IPS-11a (cell line): ENCODE results near the gene TAMALIN.

Source experiments
- H3K4me3 ChIP-seq: one replicate; pipeline ENCODE4 v1.5.1; 2013; ENCODE audit warnings: low read depth, low read length, control low read depth

TAMALIN gene

DNA sequence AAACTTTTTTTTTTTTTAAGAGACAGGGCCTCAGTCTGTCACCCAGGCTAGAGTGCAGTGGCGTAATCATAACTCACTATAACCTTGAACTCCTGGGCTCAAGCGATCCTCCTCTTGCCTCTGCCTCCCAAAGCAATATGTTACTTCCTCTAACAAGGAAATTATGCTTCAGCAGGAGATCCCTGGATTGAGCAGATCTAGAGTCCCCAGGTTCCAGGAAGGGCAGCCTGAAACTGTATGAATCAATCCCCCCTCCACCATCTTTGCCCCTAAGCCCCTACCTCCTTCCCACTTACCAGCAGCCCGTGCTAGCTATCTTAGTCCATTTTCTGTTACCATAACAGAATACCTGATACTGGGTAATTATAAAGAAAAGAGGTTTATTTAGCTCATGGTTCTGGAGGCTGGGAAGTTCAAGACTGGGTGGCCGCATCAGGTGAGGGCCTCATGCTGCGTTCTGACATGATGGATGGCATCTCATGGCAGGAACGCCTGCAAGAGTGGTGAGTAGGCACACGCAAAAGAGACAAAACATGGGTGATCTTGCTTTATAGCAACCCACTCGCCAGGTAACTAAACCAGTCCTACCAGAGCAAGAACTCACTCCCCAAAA is 5.0 kb downstream of the TAMALIN start:
- no peak overlapping the region for H3K4me3 ChIP-seq

DNA sequence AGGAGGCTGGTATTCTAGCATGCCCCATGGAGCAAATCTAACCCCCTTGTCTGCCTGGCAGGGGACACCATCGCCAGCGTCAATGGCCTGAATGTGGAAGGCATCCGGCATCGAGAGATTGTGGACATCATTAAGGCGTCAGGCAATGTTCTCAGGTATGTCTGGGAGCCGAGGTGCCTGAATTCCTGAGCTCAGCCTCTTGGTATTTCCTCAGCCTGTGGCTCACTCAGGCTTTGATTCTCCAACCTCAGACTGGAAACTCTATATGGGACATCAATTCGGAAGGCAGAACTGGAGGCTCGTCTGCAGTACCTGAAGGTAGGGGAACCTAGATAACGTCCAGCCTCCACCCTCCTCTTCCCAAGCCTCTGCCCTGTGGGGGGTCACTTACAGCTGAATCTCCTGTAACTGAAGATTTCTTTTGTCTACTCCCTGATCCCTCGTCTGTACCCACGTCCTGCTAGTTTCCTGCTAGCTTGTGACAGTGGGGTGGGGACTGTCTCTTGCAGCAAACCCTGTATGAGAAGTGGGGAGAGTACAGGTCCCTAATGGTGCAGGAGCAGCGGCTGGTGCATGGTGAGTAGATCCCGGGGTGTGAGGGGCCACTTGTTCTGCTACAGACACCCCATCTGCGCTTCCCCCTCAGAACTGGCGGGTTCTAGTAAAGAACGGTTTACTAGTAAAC is 7.0 kb downstream of the TAMALIN start:
- no peak overlapping the region for H3K4me3 ChIP-seq

DNA sequence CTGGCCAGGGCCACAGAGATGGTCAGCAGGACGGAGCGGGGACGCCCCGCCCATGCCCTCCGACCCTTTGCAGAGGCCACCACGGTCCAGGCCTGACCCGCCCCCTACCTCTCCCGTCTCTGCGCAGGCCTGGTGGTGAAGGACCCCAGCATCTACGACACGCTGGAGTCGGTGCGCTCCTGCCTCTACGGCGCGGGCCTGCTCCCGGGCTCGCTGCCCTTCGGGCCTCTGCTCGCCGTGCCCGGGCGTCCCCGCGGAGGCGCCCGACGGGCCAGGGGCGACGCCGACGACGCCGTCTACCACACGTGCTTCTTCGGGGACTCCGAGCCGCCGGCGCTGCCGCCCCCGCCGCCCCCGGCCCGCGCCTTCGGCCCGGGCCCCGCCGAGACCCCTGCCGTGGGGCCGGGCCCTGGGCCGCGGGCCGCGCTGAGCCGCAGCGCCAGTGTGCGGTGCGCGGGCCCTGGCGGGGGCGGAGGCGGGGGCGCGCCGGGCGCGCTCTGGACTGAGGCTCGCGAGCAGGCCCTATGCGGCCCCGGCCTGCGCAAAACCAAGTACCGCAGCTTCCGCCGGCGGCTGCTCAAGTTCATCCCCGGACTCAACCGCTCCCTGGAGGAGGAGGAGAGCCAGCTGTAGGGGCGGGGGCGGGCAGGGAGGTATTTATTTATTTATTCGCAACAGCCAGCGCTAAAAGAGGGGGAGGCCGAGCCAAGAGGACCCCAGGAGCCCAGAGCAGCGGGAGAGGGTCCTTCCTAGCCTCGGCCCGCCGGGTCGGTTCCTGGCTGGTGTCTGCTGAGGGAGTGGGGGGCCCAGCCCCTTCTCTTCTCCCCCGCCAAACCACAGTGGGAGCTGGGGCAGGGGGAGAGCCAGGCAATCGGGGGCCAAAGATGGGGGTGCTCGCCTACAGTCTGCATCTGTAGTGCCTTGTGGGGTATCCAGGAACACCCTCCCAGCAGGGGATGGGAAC is 8.1 kb downstream of the TAMALIN start:
- no peak overlapping the region for H3K4me3 ChIP-seq

DNA sequence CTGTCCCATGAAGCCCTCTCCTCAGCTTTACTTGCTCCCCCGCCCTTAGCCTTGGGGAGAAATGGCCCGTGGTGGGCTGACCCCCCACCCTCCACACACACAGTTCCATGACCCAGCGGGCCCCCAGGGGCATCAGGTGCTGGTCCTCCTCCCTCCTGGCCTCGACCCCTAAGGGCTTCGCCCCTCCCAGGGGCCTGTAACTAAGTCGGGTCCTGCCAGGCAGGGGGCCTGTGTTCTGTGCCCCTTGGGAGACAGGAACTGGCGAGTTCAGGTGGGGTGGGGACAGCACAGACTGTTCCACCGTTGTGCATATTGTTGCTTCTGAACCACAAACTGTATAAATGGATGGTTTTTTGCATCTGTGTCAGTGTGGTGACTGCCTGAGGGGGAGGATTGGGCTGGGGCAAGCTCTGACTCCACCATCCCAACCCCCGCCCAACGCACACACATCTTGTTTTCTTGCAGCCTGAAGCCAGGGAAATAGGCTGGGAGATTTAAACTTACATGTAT is 8.8 kb downstream of the TAMALIN start:
- H3K4me3 ChIP-seq = no peak overlapping the region

DNA sequence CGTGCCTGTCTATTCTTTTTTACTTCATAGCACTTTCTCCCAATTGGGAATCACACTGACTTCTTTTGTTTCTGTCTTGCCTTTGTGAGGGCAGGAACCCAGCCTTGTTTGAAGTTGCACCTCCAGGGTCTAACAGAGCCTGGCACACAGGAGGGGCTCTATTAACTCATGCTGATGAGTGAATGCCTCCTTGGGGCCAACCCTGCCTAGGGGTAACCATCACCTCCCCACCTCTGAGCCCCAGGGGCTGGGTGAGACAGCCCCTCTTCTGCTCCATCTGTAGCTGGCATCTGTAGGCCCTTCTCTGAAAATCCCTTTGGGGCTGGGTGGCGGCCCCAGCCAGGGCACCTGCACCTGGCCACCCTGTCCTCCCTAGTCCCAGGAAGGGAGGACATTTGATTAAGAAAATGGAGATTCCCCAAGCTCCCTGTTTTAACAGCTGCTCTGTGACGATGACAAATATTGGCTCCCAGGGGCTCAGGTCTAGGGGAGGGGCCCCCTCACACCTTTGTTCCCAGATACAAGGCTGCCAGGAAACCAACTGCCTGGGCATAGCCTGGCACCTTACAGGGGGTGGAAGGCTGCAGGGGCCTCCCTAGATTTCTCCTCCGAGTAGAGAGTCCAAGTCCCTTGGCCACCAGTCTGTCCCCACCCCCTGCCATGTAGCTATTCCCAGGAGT is 11.8 kb downstream of the TAMALIN start:
- no peak overlapping the region for H3K4me3 ChIP-seq

DNA sequence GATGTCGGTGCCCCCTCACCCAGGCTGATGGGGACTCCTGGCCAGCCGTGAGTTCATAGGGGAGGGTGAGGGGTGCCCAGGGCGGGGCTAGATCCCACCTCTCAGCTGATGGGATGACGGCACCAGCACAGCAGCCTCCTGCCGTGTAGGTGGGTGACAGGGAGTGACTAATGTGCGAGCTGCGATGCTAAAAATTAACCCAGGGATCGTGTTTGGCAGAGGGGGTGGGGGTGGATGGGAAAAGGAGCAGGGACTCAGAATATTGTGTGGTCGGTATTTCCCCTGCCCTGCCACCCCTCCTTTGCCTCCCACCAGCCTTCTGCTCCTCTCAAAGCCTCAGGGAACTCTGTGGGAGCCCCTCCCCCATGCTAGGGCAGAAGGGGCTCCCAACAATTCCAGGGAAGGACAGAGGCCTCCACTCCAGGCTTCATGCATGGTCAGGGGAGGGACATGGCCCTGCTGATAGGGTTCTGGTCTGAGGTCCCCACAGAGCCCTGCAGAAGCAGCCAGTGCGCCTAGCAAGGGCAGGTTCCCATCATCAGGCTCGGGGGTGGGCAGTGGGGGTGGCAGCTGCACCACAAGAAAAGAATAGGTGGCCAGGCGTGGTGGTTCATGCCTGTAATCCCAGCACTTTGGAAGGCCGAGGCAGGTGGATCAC is 12.5 kb downstream of the TAMALIN start:
- H3K4me3 ChIP-seq = no peak overlapping the region

DNA sequence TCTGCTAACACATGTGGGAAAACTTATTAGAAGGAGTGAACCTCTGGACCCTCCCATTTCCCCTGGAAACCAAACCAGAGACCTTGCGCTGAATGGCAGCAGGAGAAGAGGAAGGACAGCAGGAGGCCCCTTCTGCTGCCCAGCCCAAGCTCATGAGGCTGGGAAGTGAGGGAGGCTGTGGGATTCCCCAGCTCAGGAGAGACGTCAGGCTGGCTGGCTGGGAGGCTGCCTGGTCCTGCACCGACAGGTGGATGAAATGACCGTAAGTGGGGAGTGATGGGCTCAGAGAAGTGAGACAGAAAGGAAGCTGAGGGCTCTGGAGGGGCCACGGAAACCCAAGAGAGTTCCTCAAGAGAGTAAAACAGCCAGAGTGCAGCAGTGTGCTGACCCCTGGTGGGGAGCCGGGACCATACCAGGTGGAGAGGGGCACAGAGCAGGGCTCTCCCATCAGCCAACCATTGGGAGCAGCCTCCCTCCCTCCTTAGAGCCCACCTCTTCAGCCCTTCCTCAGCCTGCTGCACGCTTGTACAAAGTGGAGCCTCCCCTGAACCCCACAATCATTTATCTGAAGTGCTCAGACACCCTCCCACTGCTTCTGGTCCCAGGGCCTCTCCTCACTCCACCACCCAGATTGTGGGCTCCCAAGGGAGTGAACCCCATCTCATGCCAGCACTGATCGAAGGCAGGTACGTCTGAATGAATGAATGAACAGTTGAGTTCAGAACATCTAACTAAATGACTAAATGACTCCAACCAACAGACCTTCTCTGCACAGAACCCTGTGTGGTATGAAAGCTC is 14.0 kb downstream of the TAMALIN start:
- no peak overlapping the region for H3K4me3 ChIP-seq

DNA sequence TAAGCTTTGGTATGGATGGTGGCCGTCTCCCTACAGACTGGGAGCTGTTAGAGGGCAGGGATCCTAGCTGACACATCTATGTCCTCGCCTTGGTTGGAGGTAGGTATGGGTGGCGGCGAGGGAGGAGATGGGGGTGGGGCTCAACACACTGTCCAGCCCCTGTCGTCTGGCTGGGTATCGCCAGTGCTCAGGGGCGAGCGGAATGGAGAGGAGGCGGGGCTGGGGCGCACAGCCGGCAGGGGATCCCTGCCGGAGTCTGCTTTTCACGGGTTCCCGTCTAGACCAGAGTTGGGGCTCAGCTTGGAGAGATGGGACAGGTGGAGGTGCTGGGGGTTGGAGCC is 16.1 kb downstream of the TAMALIN start:
- H3K4me3 ChIP-seq = peak overlapping the region; percentile 42

DNA sequence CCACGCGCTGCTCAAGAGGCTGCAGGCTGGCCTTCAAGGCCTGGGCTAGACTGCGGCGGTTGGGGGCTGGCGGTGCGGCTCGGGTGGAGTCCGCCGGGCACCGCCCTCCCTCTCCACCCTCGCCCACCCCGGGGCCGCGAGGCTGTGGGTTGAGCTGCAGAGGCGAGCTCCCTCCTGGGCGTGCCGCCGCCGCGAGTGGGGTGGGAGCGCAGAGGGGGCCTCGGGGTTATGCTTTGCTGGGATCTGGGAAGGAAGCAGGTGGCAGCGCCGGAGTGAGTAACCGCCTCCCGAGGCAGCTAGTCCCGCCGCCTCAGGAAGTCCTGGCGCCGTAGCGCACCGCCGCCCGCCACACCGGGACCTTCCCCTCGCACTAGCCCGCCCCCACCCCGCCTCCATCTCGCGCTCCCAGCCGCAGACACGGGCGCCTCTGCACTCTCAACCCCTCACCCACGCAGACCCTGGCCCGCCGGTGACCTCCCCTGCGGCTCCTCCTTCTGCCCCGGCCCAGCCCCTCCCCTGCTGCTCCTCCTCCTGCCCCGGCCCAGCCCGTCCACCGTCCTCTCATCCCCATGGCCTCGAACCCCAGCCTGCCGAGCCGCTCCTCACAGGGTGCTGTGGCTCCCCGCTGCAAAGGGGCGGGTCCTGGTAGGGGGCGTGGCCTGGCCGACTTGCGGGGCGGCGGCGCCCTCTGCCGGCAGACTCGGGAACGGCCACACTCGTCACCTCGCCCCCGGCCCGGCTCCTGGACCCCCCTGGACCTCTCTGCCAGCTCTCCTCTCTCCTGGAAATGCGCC is 16.6 kb downstream of the TAMALIN start:
- peak overlapping the region; percentile 42 for H3K4me3 ChIP-seq

DNA sequence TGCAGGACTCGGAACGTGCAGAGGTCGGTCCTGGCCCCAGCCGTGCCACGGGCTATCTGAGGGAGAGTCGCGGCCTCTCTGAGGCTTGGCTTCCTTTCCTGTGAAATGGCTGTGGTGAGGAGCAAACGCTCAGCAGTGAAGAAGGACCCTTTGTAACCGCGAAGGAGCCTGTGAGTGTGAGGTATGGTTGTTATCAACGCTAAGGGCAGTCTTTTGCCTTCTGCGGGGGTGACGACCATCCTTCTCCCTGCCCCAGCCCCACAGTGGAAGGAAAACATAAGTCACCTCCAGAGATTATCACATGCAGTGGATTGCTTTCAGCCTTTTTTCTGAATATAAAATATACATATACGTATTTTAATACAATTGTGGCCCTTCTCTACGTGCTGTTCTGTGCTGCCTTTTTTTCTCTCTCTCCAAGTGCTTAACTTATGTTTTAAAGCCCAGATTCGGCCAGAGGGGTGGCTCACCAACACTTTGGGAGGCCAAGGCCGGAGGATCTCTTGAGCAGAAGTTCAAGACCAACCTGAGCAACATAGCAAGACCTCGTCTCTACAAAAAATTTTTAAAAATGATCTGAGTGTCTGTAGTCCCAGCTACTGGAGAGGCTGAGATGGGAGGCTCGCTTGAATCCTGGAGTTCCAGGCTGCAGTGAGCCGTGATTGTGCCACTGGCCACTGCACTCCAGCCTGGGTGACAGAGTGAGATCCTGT is 17.4 kb downstream of the TAMALIN start:
- no peak overlapping the region for H3K4me3 ChIP-seq

DNA sequence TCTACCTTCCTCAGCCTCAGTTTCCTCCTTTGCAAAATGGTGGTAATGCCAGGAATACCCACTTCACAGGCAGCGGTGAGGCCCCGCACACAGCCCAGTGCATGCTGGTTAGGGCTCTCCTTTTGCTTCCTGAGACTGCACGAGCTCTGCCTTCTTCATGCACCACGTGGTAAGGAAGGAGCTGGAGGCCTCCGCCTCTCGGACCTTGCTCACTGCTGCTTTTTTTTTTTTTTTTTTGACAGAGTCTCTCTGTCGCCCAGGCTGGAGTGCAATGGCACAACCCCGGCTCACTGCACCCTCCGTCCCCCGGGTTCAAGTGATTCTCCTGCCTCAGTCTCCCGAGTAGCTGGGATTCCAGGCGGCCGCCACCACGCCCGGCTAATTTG is 18.1 kb downstream of the TAMALIN start:
- no peak overlapping the region for H3K4me3 ChIP-seq

DNA sequence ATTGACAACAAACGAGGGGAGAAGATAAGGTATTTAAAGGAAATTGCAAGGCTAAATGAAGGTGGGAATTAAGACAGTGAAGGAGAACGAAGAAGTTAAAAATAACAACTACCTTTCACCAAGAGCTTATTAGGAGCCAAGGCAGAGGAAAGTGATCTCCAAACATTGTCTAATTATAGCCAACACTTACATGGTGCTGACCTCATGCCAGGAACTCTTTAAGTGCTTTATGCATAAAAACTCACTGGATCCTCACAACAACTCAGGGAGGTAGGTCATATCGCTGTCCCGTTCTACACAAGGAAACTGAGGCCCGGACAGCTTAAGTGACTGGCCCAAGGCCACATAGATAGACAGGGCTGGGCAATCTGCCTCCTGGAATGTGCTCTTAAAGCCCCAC is 19.5 kb downstream of the TAMALIN start:
- no peak overlapping the region for H3K4me3 ChIP-seq

DNA sequence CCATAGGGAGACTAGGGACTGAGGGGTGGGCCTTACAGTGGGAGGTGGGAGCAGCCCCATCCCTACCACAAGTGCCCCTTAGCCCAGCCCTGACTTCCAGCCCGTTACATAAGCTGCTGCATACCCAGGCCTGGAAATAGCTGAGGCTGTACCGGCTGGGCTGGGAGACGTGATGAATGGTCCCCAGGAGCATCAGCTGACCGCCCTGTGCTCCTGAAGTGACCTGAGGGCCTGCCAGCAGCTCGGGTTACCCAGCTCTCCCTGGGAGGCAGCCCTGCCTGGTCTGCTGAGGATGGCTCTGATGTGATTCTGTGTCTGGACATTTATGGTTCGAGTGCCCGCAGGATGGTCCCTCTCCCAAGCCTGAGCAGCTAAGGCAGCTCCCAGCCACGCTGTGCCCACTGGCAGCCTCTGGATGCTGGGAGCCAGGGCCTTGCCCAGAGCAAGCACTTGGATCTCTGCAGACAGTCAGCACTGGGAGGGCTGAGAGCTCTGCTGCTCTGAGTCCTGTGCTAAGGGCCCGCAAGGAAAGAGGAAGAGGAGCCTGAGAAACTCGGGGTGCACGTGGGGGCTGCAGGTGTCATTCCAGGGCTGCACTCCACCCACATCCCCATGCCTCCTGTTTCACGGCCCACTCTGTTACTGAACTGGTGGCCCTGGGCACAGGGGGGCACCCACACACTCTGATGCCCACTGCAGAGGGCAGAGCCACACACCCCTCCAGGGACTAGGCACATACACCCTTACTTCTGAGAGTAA is 20.5 kb downstream of the TAMALIN start:
- H3K4me3 ChIP-seq = no peak overlapping the region

DNA sequence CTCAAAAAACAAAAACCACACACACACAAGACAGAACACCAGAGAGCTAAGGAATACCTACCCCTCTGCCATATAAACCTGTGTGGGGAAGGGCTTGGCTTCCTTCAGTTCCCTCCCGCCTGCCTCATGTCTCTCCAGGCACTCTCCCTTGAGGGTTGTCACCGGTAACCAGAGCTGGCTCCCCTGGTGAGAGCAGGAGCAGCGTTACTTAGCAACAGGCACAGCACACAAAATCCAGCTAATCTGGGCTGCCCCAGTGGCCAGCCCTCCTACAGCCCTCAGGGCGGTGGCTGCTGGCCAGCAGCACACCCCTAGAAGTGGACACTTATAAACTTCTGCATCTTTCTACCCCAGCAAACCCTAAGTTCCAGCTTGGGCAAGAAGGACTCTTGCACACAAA is 22.9 kb downstream of the TAMALIN start:
- H3K4me3 ChIP-seq = no peak overlapping the region

DNA sequence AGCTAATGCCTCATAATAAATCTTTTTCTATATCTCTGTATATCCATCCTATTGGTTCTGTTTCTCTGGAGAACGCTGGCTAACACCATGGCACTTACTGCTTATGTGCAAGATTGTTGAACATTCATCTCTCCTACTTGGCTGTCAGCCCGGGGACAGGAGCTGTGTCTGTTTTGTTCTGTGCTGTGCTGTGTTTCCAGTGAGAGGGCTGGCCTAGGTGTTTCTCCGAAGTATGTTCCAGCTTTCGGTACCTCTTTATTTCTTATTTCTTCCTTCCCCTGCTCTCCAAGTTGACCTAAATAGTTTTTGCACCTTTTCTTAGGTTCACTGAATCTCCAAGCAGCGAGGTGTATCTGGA is 25.7 kb downstream of the TAMALIN start:
- H3K4me3 ChIP-seq = no peak overlapping the region

DNA sequence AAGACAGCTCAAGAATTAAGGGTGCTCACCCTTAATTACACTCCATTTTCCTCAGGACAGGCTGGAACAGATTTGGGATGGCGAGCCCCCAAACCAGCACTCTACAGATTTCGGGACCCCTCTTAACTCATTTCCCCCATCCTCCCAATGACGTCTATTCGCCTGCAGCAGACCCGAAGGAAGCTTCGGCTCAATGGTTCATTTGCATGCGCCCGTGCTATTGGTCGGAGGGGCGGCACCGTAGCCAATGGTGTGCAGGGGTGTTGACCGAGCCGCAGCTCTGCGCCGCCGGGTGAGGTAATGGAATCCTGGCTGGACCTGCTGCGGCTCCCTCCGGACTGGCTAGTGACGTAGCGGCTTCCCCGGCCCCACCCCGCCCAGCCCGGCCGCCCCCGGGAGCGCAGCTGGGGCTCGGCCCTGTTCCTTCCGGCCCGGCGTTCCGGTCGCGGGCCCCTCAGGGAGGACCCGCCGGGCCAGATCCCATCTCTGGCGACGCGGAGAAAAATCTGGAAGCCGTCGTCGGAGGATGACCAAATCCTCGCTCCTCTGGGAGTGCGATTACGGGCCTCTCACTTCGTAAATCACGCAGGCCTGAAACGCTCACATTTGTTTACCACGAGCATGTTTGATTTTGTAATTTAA is 26.2 kb downstream of the TAMALIN start:
- H3K4me3 ChIP-seq = no peak overlapping the region

DNA sequence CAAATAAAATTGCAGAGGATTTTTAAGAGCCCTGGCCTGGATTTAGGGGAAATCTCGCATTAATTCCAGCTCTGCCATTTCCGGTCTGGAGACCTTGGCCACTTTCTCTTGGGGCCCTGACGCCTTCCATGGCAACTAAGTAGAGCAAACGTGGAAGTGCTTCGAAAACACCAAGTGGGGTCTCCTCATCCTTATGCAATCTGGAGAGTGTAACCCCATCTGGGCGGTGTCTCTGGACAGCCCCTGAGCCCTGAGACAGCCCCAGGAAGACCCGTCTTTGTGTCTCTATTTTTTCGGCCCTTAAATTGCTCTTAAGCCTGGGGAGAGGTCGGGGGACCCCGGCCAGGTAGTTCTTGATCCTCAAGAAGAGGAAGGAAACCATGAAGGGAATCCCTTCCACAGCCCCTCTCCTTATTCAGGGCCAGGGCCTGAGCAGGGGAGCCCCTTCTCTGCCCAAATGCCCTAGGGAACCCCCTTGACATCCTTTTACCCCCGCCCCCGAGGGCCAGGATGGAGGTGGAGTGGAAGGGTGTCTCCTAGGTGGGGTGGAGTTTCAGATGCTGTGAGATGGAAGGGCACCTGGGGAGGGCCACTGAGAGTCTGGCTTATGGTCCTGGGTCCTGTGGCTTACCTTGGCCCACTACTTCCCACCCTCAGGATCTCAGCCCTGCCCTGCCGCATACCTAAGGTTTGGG is 26.8 kb downstream of the TAMALIN start:
- H3K4me3 ChIP-seq = no peak overlapping the region
